Endothelial cell of umbilical vein (primary cell): Measurements from ENCODE around the gene BSND. TPM values are rescaled to one million over a fixed set of nuclear protein-coding genes. Genes with fewer than 3 reads are reported as not detected.

Experiments
- BruUV-seq: library from RNA; stranded (reverse); fragments of 400-500 nt; replicated peaks from 2 replicates; lab custom pipeline; 2021; lab: Mats Ljungman, UMichigan
- CTCF ChIA-PET: fragments of 300-600, 350-600 bp; sonication (Branson Sonifier 250); formaldehyde crosslinking; loops from one replicate; lab custom pipeline; 2021; ENCODE audit warnings: antibody characterized with exemption, inconsistent platforms; lab: Charles Lee
- POLR2A ChIA-PET: fragments of 300-600, 350-600 bp; sonication (Branson Sonifier 250); formaldehyde crosslinking; loops from one replicate; lab custom pipeline; 2021; ENCODE audit warnings: antibody characterized with exemption, inconsistent platforms; lab: Charles Lee
- DNase-seq: peaks from one replicate; pipeline ENCODE4 v3.0.0-alpha.2; 2011; ENCODE audit warnings: low read depth, low spot score
- FAIRE-seq: peaks from 2 replicates; lab custom pipeline; 2011; peaks lifted over from hg19 to GRCh38; lab: Jason Lieb, UNC
- H2AFZ ChIP-seq: 2 replicates; pipeline ENCODE4 v1.6.0; 2012; ENCODE audit warnings: low read depth, low read length, control low read depth, inconsistent platforms
- H3K27ac ChIP-seq: 2 replicates; pipeline ENCODE4 v1.5.1; 2011; ENCODE audit warnings: low read depth, mild to moderate bottlenecking, control low read depth, low read length, moderate library complexity; ENCODE audit not compliant: insufficient read depth
- H3K27me3 ChIP-seq, 2 experiments: 2 replicates each; pipeline versions ENCODE4 v1.6.0 to v1.6.1; 2011; ENCODE audit warnings: low read length in 2 of 2, mixed read lengths in 1 of 2; ENCODE audit not compliant: control insufficient read depth in 2 of 2, insufficient read depth in 2 of 2
- H3K36me3 ChIP-seq, 2 experiments: 2 replicates in 1 of 2; 3 replicates in 1 of 2; pipeline ENCODE4 v1.5.1; 2011; ENCODE audit warnings: low read length in 2 of 2, mild to moderate bottlenecking in 1 of 2, moderate library complexity in 1 of 2; ENCODE audit not compliant: control insufficient read depth in 2 of 2, insufficient read depth in 2 of 2; ENCODE audit errors: extremely low read depth in 1 of 2
- H3K4me1 ChIP-seq: 3 replicates; pipeline ENCODE4 v1.5.1; 2011; ENCODE audit warnings: mild to moderate bottlenecking, low read length; ENCODE audit not compliant: control insufficient read depth, insufficient read depth; ENCODE audit errors: extremely low read depth
- H3K4me2 ChIP-seq: 2 replicates; pipeline ENCODE4 v1.6.1; 2011; ENCODE audit warnings: low read length, control low read depth, mixed read lengths; ENCODE audit not compliant: insufficient read depth
- H3K4me3 ChIP-seq, 3 experiments: fragments of 200-600 bp in 1 of 3; sonication (generic), shearing (Covaris generic) in 1 of 3; replicated peaks in 1 of 3; 2 replicates each; pipeline ENCODE4 v1.5.1; 2011 to 2016; ENCODE audit warnings: control low read depth in 3 of 3, low read length in 3 of 3, mild to moderate bottlenecking in 2 of 3, inconsistent platforms in 1 of 3, low read depth in 1 of 3, moderate library complexity in 1 of 3; ENCODE audit not compliant: insufficient read depth in 1 of 3
- H3K79me2 ChIP-seq: 2 replicates; pipeline ENCODE4 v1.6.0; 2012; ENCODE audit warnings: low read length, inconsistent platforms; ENCODE audit not compliant: control insufficient read depth, insufficient read depth
- H3K9ac ChIP-seq: replicated peaks from 2 replicates; pipeline ENCODE3; 2011; ENCODE audit warnings: low read length, control low read depth; ENCODE audit not compliant: insufficient read depth; ENCODE audit errors: extremely low read depth
- H3K9me1 ChIP-seq: replicated peaks from 3 replicates; pipeline ENCODE4 v1.6.0; 2011; ENCODE audit warnings: mild to moderate bottlenecking, low read length; ENCODE audit not compliant: control insufficient read depth, insufficient read depth; ENCODE audit errors: extremely low read depth
- H3K9me3 ChIP-seq: replicated peaks from 2 replicates; pipeline ENCODE4 v1.5.1; 2012; ENCODE audit warnings: low read length, inconsistent platforms; ENCODE audit not compliant: control insufficient read depth, insufficient read depth
- H4K20me1 ChIP-seq: replicated peaks from 2 replicates; pipeline ENCODE3; 2011; ENCODE audit warnings: mild to moderate bottlenecking, low read length; ENCODE audit not compliant: control insufficient read depth, insufficient read depth; ENCODE audit errors: extremely low read depth
- CTCF ChIP-seq, 2 donors: IDR thresholded peaks; 1 replicate in 1 of 2; 2 replicates in 1 of 2; pipeline ENCODE4 v1.5.1; 2011; ENCODE audit warnings: low read length in 2 of 2, mild to moderate bottlenecking in 2 of 2, moderate library complexity in 2 of 2, control low read depth in 1 of 2, inconsistent platforms in 1 of 2, low read depth in 1 of 2; ENCODE audit not compliant: insufficient read depth in 1 of 2; ENCODE audit errors: extremely low read depth in 1 of 2
- EZH2 ChIP-seq: IDR thresholded peaks from 2 replicates; pipeline ENCODE4 v1.6.1; 2012; ENCODE audit warnings: borderline replicate concordance, low read depth, mild to moderate bottlenecking, moderate library complexity, low read length, inconsistent platforms; ENCODE audit not compliant: severe bottlenecking
- FOS ChIP-seq: IDR thresholded peaks from 2 replicates; pipeline ENCODE4 v1.6.1; 2011; ENCODE audit warnings: mild to moderate bottlenecking, low read length, moderate library complexity, borderline replicate concordance; ENCODE audit not compliant: insufficient read depth
- GATA2 ChIP-seq: IDR thresholded peaks from 2 replicates; pipeline ENCODE4 v1.7.0; 2011; ENCODE audit warnings: low read depth, mild to moderate bottlenecking, moderate library complexity, mixed read lengths, low read length; ENCODE audit not compliant: insufficient read length, insufficient read depth
- JUN ChIP-seq: IDR thresholded peaks from 2 replicates; pipeline ENCODE4 v1.6.1; 2011; ENCODE audit warnings: borderline replicate concordance, low read depth; ENCODE audit not compliant: insufficient read length, insufficient read depth
- MAX ChIP-seq: IDR thresholded peaks from 2 replicates; pipeline ENCODE4 v1.6.1; 2011; ENCODE audit not compliant: insufficient read depth, insufficient read length
- MYC ChIP-seq: IDR thresholded peaks from one replicate; pipeline ENCODE4 v1.6.1; 2011; ENCODE audit warnings: mild to moderate bottlenecking, low read depth, low read length
- POLR2A ChIP-seq: IDR thresholded peaks from 2 replicates; pipeline ENCODE4 v1.6.1; 2012; ENCODE audit warnings: low read depth, mild to moderate bottlenecking, control low read depth, low read length
- POLR2AphosphoS5 ChIP-seq: IDR thresholded peaks from 2 replicates; pipeline ENCODE4 v1.6.1; 2012; ENCODE audit warnings: low read depth, mild to moderate bottlenecking, control low read depth, low read length, moderate library complexity; ENCODE audit not compliant: insufficient read depth
- dilution Hi-C: fragments of 300-500 bp; cut with MboI; formaldehyde crosslinking; loops from one replicate; pipeline ENCODE4 v1.15.0; 2019; ENCODE audit warnings: low sequenced_read_pairs; ENCODE audit not compliant: extremely low pct_ligation_motif_present
- intact Hi-C: fragments of 100-400 bp; cut with micrococcal nuclease; formaldehyde crosslinking; loops from one replicate; pipeline ENCODE4 v1.10.0; 2022
- polyA plus RNA-seq, 4 experiments: library from polyadenylated mRNA; depleted of rRNA in 3 of 4; stranded (reverse) in 3 of 4; unstranded in 1 of 4; fragments of >200 nt; gene quantifications; 2 replicates each; pipeline versions ENCODE4 v1.2.1 to v1.2.3, GENCODE V29; 2011 to 2012; ENCODE audit warnings: missing spikeins in 1 of 4
- total RNA-seq: library from RNA; stranded (reverse); gene quantifications from 2 replicates; pipeline ENCODE4 v1.2.3, GENCODE V29; 2021

BSND gene
- total and polyA plus RNA-seq, 2 donors (not counting 3 experiments of a cell fraction or from before 2014, with no cell fraction given), result not detected

DNA sequence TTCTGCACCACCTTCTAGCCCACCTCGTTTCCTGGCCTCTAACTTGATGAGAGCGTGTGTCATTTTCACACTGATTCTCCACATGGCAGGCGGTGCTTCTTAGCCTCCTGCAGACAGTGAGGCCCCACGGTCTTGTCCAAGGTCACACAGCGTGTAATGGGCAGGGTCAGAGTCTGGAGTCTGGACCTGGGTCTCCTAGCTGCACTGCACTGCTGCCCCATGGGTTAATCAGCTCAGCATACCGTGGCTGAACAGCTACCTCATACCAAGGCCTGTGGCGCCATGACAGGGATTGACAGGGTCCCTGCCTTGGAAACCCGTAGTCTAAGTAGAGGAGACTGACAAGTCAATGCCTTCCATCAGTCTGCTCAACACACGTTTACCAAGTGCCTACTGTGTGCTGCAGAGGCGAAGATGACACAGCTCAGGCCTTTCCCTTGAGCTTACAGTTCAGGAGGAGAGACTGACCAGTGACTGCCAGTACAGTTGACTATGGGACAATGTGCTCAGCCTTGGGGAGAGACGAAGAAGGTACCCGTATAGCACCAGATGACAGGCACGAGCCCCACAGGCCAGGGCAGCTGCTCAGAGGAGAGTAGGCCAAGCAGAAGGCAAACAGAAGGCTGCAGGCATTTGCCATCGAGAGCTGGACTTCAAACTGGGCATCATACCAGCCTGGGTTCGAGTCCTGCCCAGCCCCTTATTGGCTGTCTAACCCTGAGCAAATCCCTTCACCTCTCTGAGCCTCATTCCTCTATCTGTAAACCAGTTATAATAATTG is 46.1 kb downstream of the BSND start:
- intact Hi-C loops, result no loop called here
- H3K4me2 ChIP-seq, result no peak overlapping the region
- no peak overlapping the region for H2AFZ ChIP-seq
- H3K27me3 ChIP-seq, result peaks cover 24 to 25% of the 10 kb centered on the region in 2 experiments
- H3K36me3 ChIP-seq, result no peaks in the 10 kb centered on the region
- no peaks in the 10 kb centered on the region for H3K9me3 ChIP-seq
- H3K27ac ChIP-seq, result no peak overlapping the region
- FAIRE-seq (no peak), DNase-seq (no peak)
- no peaks in the 10 kb centered on the region for H4K20me1 ChIP-seq
- CTCF ChIA-PET, result interaction anchor here (0.8 kb wide), 1 partner anchor 23 kb away, joined by 3 read pairs; no protein-coding TSS in a partner anchor
- no peaks in the 10 kb centered on the region for H3K9me1 ChIP-seq
- no TSS peak for BruUV-seq
- H3K79me2 ChIP-seq, result no peaks in the 10 kb centered on the region
- TF ChIP-seq EZH2 (no peak), JUN (no peak), MYC (no peak), FOS (no peak), POLR2AphosphoS5 (no peak), CTCF (IDR thresholded peaks at IDR 0.05; ENCODE audit: extremely low read depth in 1 of 2, insufficient read depth in 1 of 2, low read depth in 1 of 2, low read length in 2 of 2) (no peak), MAX (no peak), POLR2A (no peak), GATA2 (no peak)
- peaks cover 2% of the 10 kb centered on the region for H3K4me1 ChIP-seq
- POLR2A ChIA-PET, result no interaction called here
- H3K9ac ChIP-seq, result no peak overlapping the region
- dilution Hi-C loops, result no loop called here
- H3K4me3 ChIP-seq, result no peak overlapping the region
